H9 (cell line): ENCODE data around the gene HOXC11. TPM values are rescaled to one million over a fixed set of nuclear protein-coding genes. Genes with fewer than 3 reads are reported as not detected.

Experiments used
- DNase-seq: peaks from one replicate; pipeline ENCODE4 v3.0.0-alpha.2; 2017
- H2AFZ ChIP-seq: one replicate; pipeline ENCODE4 v1.6.1; 2013; ENCODE audit warnings: mild to moderate bottlenecking, low read length, control low read depth, moderate library complexity
- H2AK5ac ChIP-seq: 2 replicates; pipeline ENCODE4 v1.6.1; 2013; ENCODE audit warnings: low read length, control low read depth, mixed read lengths; ENCODE audit not compliant: insufficient read length
- H2BK120ac ChIP-seq: one replicate; pipeline ENCODE4 v1.6.1; 2013; ENCODE audit warnings: low read depth, mild to moderate bottlenecking, low read length, control low read depth, inconsistent platforms; ENCODE audit not compliant: poor library complexity, severe bottlenecking
- H2BK12ac ChIP-seq: 2 replicates; pipeline ENCODE4 v1.6.1; 2013; ENCODE audit warnings: low read length, control low read depth, mixed read lengths, low read depth; ENCODE audit not compliant: insufficient read length
- H2BK15ac ChIP-seq: 2 replicates; pipeline ENCODE4 v1.6.1; 2013; ENCODE audit warnings: low read depth, low read length, control low read depth
- H2BK20ac ChIP-seq: one replicate; pipeline ENCODE4 v1.6.1; 2013; ENCODE audit warnings: low read depth, mild to moderate bottlenecking, low read length, control low read depth, inconsistent platforms; ENCODE audit not compliant: poor library complexity, severe bottlenecking
- H2BK5ac ChIP-seq: 2 replicates; pipeline ENCODE4 v1.6.1; 2013; ENCODE audit warnings: low read length, control low read depth, mixed read lengths; ENCODE audit not compliant: insufficient read length
- H3K14ac ChIP-seq: 2 replicates; pipeline ENCODE4 v1.6.1; 2013; ENCODE audit warnings: low read length, control low read depth; ENCODE audit not compliant: insufficient read depth
- H3K18ac ChIP-seq: 2 replicates; pipeline ENCODE4 v1.6.1; 2013; ENCODE audit warnings: low read depth, mild to moderate bottlenecking, mixed read lengths, low read length, control low read depth; ENCODE audit not compliant: insufficient read length
- H3K23ac ChIP-seq: 2 replicates; pipeline ENCODE4 v1.6.1; 2013; ENCODE audit warnings: low read length, control low read depth, mixed read lengths, low read depth; ENCODE audit not compliant: insufficient read length
- H3K23me2 ChIP-seq: 2 replicates; pipeline ENCODE4 v1.6.1; 2013; ENCODE audit warnings: low read depth, mild to moderate bottlenecking, mixed read lengths, low read length, control low read depth; ENCODE audit not compliant: insufficient read length, poor library complexity, severe bottlenecking
- H3K27ac ChIP-seq: 2 replicates; pipeline ENCODE4 v1.5.1; 2013; ENCODE audit warnings: low read length, control low read depth, mixed read lengths, low read depth; ENCODE audit not compliant: insufficient read length
- H3K27me3 ChIP-seq: 2 replicates; pipeline ENCODE4 v1.6.1; 2013; ENCODE audit warnings: low read length, control low read depth, inconsistent platforms; ENCODE audit not compliant: insufficient read depth
- H3K4ac ChIP-seq: 2 replicates; pipeline ENCODE4 v1.6.1; 2013; ENCODE audit warnings: low read depth, mild to moderate bottlenecking, control low read depth, inconsistent platforms, low read length, moderate library complexity
- H3K4me1 ChIP-seq: 2 replicates; pipeline ENCODE4 v1.6.1; 2013; ENCODE audit warnings: low read length, control low read depth, inconsistent platforms; ENCODE audit not compliant: insufficient read depth
- H3K4me2 ChIP-seq: 2 replicates; pipeline ENCODE4 v1.6.1; 2013; ENCODE audit warnings: low read length, control low read depth, mixed read lengths; ENCODE audit not compliant: insufficient read length, insufficient read depth
- H3K56ac ChIP-seq: 2 replicates; pipeline ENCODE4 v1.6.1; 2013; ENCODE audit warnings: low read depth, mild to moderate bottlenecking, mixed read lengths, low read length, control low read depth; ENCODE audit not compliant: insufficient read length
- H3K79me1 ChIP-seq: 2 replicates; pipeline ENCODE4 v1.6.1; 2013; ENCODE audit warnings: low read depth, mild to moderate bottlenecking, moderate library complexity, low read length, control low read depth, inconsistent platforms; ENCODE audit not compliant: insufficient read depth, poor library complexity, severe bottlenecking
- H3K79me2 ChIP-seq: 2 replicates; pipeline ENCODE4 v1.6.1; 2013; ENCODE audit warnings: low read length, control low read depth, inconsistent platforms; ENCODE audit not compliant: insufficient read depth
- H3K9ac ChIP-seq: 2 replicates; pipeline ENCODE4 v1.6.1; 2013; ENCODE audit warnings: low read length, control low read depth, mixed read lengths; ENCODE audit not compliant: insufficient read length; ENCODE audit errors: extremely low read depth
- H3K9me3 ChIP-seq: one replicate; pipeline ENCODE4 v1.6.1; 2013; ENCODE audit warnings: low read depth, low read length, inconsistent platforms; ENCODE audit not compliant: control insufficient read depth
- H3T11ph ChIP-seq: one replicate; pipeline ENCODE4 v1.6.1; 2013; ENCODE audit warnings: mild to moderate bottlenecking, low read length, control low read depth, inconsistent platforms
- H4K20me1 ChIP-seq: one replicate; pipeline ENCODE4 v1.6.1; 2013; ENCODE audit not compliant: control insufficient read depth, insufficient read length, insufficient read depth
- H4K5ac ChIP-seq: 2 replicates; pipeline ENCODE4 v1.6.1; 2013; ENCODE audit warnings: low read depth, mild to moderate bottlenecking, mixed read lengths, low read length, control low read depth; ENCODE audit not compliant: insufficient read length
- H4K8ac ChIP-seq: replicated peaks from 2 replicates; pipeline ENCODE4 v1.6.1; 2013; ENCODE audit warnings: low read length, control low read depth, mixed read lengths, low read depth; ENCODE audit not compliant: insufficient read length
- H4K91ac ChIP-seq: 2 replicates; pipeline ENCODE4 v1.6.1; 2013; ENCODE audit warnings: low read depth, mild to moderate bottlenecking, moderate library complexity, mixed read lengths, low read length, control low read depth; ENCODE audit not compliant: insufficient read length
- H3K27ac Mint-ChIP-seq, 3 experiments: 2 replicates in 2 of 3; 3 replicates in 1 of 3; pipeline ENCODE4 v1.8.0; 2020 to 2021; ENCODE audit warnings: mixed read lengths in 3 of 3, mild to moderate bottlenecking in 1 of 3, moderate library complexity in 1 of 3
- H3K27me3 Mint-ChIP-seq: 2 replicates; pipeline ENCODE4 v1.8.0; 2021; ENCODE audit warnings: low read depth, mild to moderate bottlenecking, moderate library complexity, mixed read lengths
- H3K36me3 Mint-ChIP-seq, 3 experiments: 2 replicates in 2 of 3; 3 replicates in 1 of 3; pipeline ENCODE4 v1.8.0; 2020 to 2021; ENCODE audit warnings: low read depth in 3 of 3, mixed read lengths in 3 of 3; ENCODE audit not compliant: insufficient read depth in 1 of 3
- H3K4me1 Mint-ChIP-seq, 2 experiments: 2 replicates each; pipeline ENCODE4 v1.8.0; 2020; ENCODE audit warnings: mixed read lengths in 2 of 2
- H3K4me3 Mint-ChIP-seq, 2 experiments: 2 replicates in 1 of 2; 3 replicates in 1 of 2; pipeline ENCODE4 v1.8.0; 2020 to 2021; ENCODE audit warnings: mild to moderate bottlenecking in 2 of 2, mixed read lengths in 2 of 2, moderate library complexity in 1 of 2
- H3K9me3 Mint-ChIP-seq, 2 experiments: 2 replicates in 1 of 2; 3 replicates in 1 of 2; pipeline ENCODE4 v1.8.0; 2020; ENCODE audit warnings: mild to moderate bottlenecking in 2 of 2, mixed read lengths in 2 of 2, moderate library complexity in 1 of 2
- CTCF ChIP-seq: fragments of 200-600 bp; sonication (generic); conservative IDR thresholded peaks from 3 replicates; pipeline ENCODE4 v1.8.0; 2021; ENCODE audit warnings: antibody characterized with exemption, mild to moderate bottlenecking
- WGBS: extraction: QIAGEN DNeasy Blood & Tissue Kit; methylation state at CpG from one replicate; pipeline ENCODE4 v1.1.7; 2013; ENCODE audit warnings: missing lambda C conversion rate, low lambda C conversion rate, mixed read lengths; ENCODE audit not compliant: insufficient read length; ENCODE audit errors: extremely low coverage; 5-methylcytosine and 5-hydroxymethylcytosine counted together
- total RNA-seq: library from RNA; stranded (reverse); gene quantifications from 2 replicates; pipeline ENCODE4 v1.2.1, GENCODE V29; 2021

HOXC11 gene
- total RNA-seq, 1 experiment from 2014 or later = not detected

GRCh38 chr12:53951577-53952334 lies 21.2 kb upstream of the HOXC11 start:
- H3K27me3 ChIP-seq = peaks cover 99% of the 10 kb centered on the region

More at GRCh38 chr12:53951577-53952334, 21.2 kb upstream of the HOXC11 start:
- Histone ChIP-seq H2BK15ac (no peak overlapping the region), H4K5ac (no peak overlapping the region), H4K20me1 (no peaks in the 10 kb centered on the region), H3K79me1 (no peaks in the 10 kb centered on the region), H4K91ac (no peak overlapping the region), H3K4ac (no peak overlapping the region), H2AFZ (no peak overlapping the region), H3K18ac (no peak overlapping the region), H4K8ac (no peak overlapping the region), H3K56ac (no peak overlapping the region), H3K23ac (no peak overlapping the region), H3K14ac (no peak overlapping the region), H3K4me1 (no peaks in the 10 kb centered on the region), H3K9ac (no peak overlapping the region), H2AK5ac (no peak overlapping the region), H2BK120ac (no peak overlapping the region), H2BK12ac (no peak overlapping the region), H2BK5ac (no peak overlapping the region), H3K79me2 (no peaks in the 10 kb centered on the region), H2BK20ac (no peak overlapping the region), H3K4me2 (no peak overlapping the region), H3K9me3 (no peaks in the 10 kb centered on the region), H3K23me2 (no peaks in the 10 kb centered on the region), H3K27ac (no peak overlapping the region), H3T11ph (no peak overlapping the region)
- no peak for TF ChIP-seq CTCF
- H3K4me3 Mint-ChIP-seq = no peak overlapping the region
- no peak for DNase-seq
- no peak overlapping the region for H3K27ac Mint-ChIP-seq
- H3K9me3 Mint-ChIP-seq = peaks cover 0 to 9% of the 10 kb centered on the region in 2 experiments; a peak in 3 of 5 replicates
- no peaks in the 10 kb centered on the region; a peak in 2 of 7 replicates for H3K36me3 Mint-ChIP-seq
- H3K27me3 Mint-ChIP-seq = peaks cover 99% of the 10 kb centered on the region
- WGBS = no CpG with 5 or more reads among the region's 47 CpGs
- peaks cover 6 to 20% of the 10 kb centered on the region in 2 experiments; a peak in 3 of 4 replicates for H3K4me1 Mint-ChIP-seq
